ENCODE data around the gene MDK.

GRCh38 chr11:46359953-46360352 lies 21.5 kb upstream of the MDK start:
- no peak for TF ChIP-seq CTCF (conservative IDR thresholded peaks at IDR 0.05; ENCODE audit: low read depth in 2 of 2)
- no peak for TF ChIP-seq REST (IDR thresholded peaks at IDR 0.05; ENCODE audit: unreplicated experiment)
- no peak for TF ChIP-seq EZH2 (IDR thresholded peaks at IDR 0.05; ENCODE audit: low read depth, unreplicated experiment)
- no peak for TF ChIP-seq EZH2phosphoT487 (IDR thresholded peaks at IDR 0.05; ENCODE audit: unreplicated experiment)
- no peak for TF ChIP-seq POLR2AphosphoS5 (IDR thresholded peaks at IDR 0.05; ENCODE audit: low read depth)
- TF ChIP-seq STAT1 (IDR thresholded peaks at IDR 0.05; ENCODE audit: unreplicated experiment), result no peak
- TF ChIP-seq NANOG (IDR thresholded peaks at IDR 0.05; ENCODE audit: borderline replicate concordance), result no peak
- TF ChIP-seq ETS1 (IDR thresholded peaks at IDR 0.05), result no peak
- TF ChIP-seq CREB1 (CRISPR knock-in tag; IDR thresholded peaks at IDR 0.05; ENCODE audit: low read depth), result no peak

All from GM23338 (cell line).